Endometrial microvascular endothelial cells (primary cell): ENCODE results near the gene CSTF1. TPM values are rescaled to one million over a fixed set of nuclear protein-coding genes. Genes with fewer than 3 reads are reported as not detected.
"Not testable (repeated sequence)": the region's sequence is repeated elsewhere in the genome, so short reads cannot be mapped to it uniquely, and the experiment has no call there.

Experiments used
- in situ Hi-C: cut with HindIII; loops from 2 replicates; pipeline ENCODE4 v1.10.0; 2017; ENCODE audit warnings: low sequenced_read_pairs, low pct_unique_long_range_greater_than_20kb; ENCODE audit errors: inconsistent ontology term
- total RNA-seq: library from RNA; depleted of rRNA; stranded (reverse); fragments of >200 nt; gene quantifications from one replicate; pipeline ENCODE4 v1.2.3, GENCODE V29; 2015; ENCODE audit errors: inconsistent ontology term

Gene CSTF1
- total RNA-seq, 1 donor from 2014 or later, result 53.6 TPM

- in situ Hi-C loops, result no loop called here
These were observed 1.2 kb downstream of the CSTF1 start for GRCh38 chr20:56393653-56394052.

GRCh38 chr20:56395166-56395565 lies 2.7 kb downstream of the CSTF1 start:
- in situ Hi-C loops, result no loop called here

GRCh38 chr20:56400001-56400640 lies 7.7 kb downstream of the CSTF1 start:
- in situ Hi-C loops, result no loop called here

GRCh38 chr20:56403465-56403864 lies 11.0 kb downstream of the CSTF1 start:
- in situ Hi-C loops, result no loop called here

GRCh38 chr20:56405356-56405755 lies 12.9 kb downstream of the CSTF1 start:
- in situ Hi-C loops, result not testable (repeated sequence)

GRCh38 chr20:56406910-56407309 lies 14.5 kb downstream of the CSTF1 start:
- in situ Hi-C loops, result no loop called here

GRCh38 chr20:56409521-56409920 lies 17.1 kb downstream of the CSTF1 start:
- in situ Hi-C loops, result no loop called here

GRCh38 chr20:56409956-56410355 lies 17.5 kb downstream of the CSTF1 start:
- in situ Hi-C loops, result no loop called here

GRCh38 chr20:56411287-56411686 lies 18.8 kb downstream of the CSTF1 start:
- in situ Hi-C loops, result not testable (repeated sequence)

GRCh38 chr20:56411759-56412472 lies 19.5 kb downstream of the CSTF1 start, which contains the start of gene CASS4:
CASS4 (plus strand) TSS chr20:56412260; CDS start chr20:56412459, 199 bp downstream.
- in situ Hi-C loops, result no loop called here

GRCh38 chr20:56412473-56412790 lies 20.0 kb downstream of the CSTF1 start:
- in situ Hi-C loops, result no loop called here

GRCh38 chr20:56412949-56413348 lies 20.5 kb downstream of the CSTF1 start:
- in situ Hi-C loops, result no loop called here

GRCh38 chr20:56414842-56415765 lies 22.7 kb downstream of the CSTF1 start:
- in situ Hi-C loops, result no loop called here

GRCh38 chr20:56417402-56417801 lies 25.0 kb downstream of the CSTF1 start:
- in situ Hi-C loops, result no loop called here

- in situ Hi-C loops, result no loop called here
These were observed 25.5 kb downstream of the CSTF1 start for GRCh38 chr20:56417911-56418310.

GRCh38 chr20:56418385-56418861 lies 26.0 kb downstream of the CSTF1 start:
- in situ Hi-C loops, result no loop called here

- in situ Hi-C loops, result no loop called here
These were observed 27.6 kb downstream of the CSTF1 start for GRCh38 chr20:56420028-56420427.

GRCh38 chr20:56420940-56421688 lies 28.7 kb downstream of the CSTF1 start:
- in situ Hi-C loops, result no loop called here
